ENCODE data around the gene ATP1B3.

Gene ATP1B3

DNA sequence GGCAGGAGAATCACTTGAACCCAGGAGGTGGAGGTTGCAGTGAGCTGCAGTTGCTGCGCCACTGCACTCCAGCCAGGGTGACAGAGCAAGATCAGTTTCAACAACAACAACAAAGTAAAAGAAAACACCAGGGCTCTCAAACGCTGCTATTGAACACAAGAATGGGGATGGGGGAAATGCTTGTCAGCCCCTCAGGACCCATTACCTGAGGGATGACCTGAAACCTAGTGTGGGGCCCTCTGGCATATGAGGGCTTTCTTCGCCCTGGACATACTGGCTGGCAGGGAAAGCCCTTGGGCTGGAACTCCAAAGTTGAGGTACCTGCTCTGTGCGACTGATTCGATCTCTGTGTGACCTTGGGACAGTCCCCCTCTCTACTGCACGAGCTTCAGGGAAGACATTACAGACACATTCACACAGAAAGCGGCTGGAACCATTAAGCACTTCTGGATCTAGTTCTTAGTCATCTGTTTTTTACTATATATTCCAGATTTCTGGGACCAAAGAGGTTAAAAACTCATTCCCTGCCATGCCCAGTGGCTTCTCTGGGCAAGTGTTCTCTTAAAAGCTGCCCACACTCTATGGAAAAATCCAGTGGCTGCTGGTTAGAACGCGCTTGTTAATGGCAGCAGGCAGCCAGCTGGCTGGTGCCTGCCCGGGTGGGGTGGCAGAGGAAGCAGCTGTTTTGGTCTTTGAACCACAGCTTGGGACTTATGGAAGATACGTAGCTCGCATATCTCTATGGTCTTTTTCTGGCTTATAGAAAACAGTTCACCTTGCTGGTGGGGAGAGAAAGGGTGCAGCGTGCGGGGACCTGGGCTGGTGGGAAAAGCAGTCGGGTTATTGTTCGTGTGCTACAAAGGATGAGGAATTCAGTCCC is 57.2 kb downstream of the ATP1B3 start:
- Histone ChIP-seq H3K9me3 (ENCODE audit: insufficient read depth, low read length) (no peaks in the 10 kb centered on the region), H3K4me1 (ENCODE audit: insufficient read depth, insufficient read length) (peaks cover 3% of the 10 kb centered on the region), H3K4me3 (ENCODE audit: insufficient read length, low read depth) (no peak overlapping the region), H3K9ac (ENCODE audit: insufficient read length, low read depth) (no peak overlapping the region), H3K27me3 (ENCODE audit: insufficient read depth, insufficient read length) (no peaks in the 10 kb centered on the region), H3K36me3 (ENCODE audit: insufficient read depth, insufficient read length, low read length) (peaks cover 4% of the 10 kb centered on the region)
- DNase-seq (ENCODE audit: low read depth, low spot score): no peak
- no peak for TF ChIP-seq YY1 (IDR thresholded peaks at IDR 0.05; ENCODE audit: insufficient read depth, insufficient read length)
- no peak for TF ChIP-seq SUZ12 (IDR thresholded peaks at IDR 0.05; ENCODE audit: extremely low read depth, insufficient read depth, insufficient read length)
- TF ChIP-seq ZNF274 (IDR thresholded peaks at IDR 0.05; ENCODE audit: low read depth, low read length): no peak

GRCh38 chr3:141934354-141934753 is 57.9 kb downstream of the ATP1B3 start:
- no peaks in the 10 kb centered on the region for H3K27me3 ChIP-seq (ENCODE audit: insufficient read depth, insufficient read length)
- H3K36me3 ChIP-seq (ENCODE audit: insufficient read depth, insufficient read length, low read length): no peaks in the 10 kb centered on the region
- peaks cover 3% of the 10 kb centered on the region for H3K4me1 ChIP-seq (ENCODE audit: insufficient read depth, insufficient read length)
- H3K9me3 ChIP-seq (ENCODE audit: insufficient read depth, low read length): no peaks in the 10 kb centered on the region
- no peak for DNase-seq (ENCODE audit: low read depth, low spot score)
- H3K4me3 ChIP-seq (ENCODE audit: insufficient read length, low read depth): no peak overlapping the region
- no peak overlapping the region for H3K9ac ChIP-seq (ENCODE audit: insufficient read length, low read depth)
- TF ChIP-seq ZNF274 (IDR thresholded peaks at IDR 0.05; ENCODE audit: low read depth, low read length) (no peak), YY1 (IDR thresholded peaks at IDR 0.05; ENCODE audit: insufficient read depth, insufficient read length) (no peak), SUZ12 (IDR thresholded peaks at IDR 0.05; ENCODE audit: extremely low read depth, insufficient read depth, insufficient read length) (no peak)

- Histone ChIP-seq H3K4me3 (ENCODE audit: insufficient read length, low read depth) (no peak overlapping the region), H3K36me3 (ENCODE audit: insufficient read depth, insufficient read length, low read length) (no peaks in the 10 kb centered on the region), H3K9ac (ENCODE audit: insufficient read length, low read depth) (no peak overlapping the region), H3K27me3 (ENCODE audit: insufficient read depth, insufficient read length) (no peaks in the 10 kb centered on the region), H3K4me1 (ENCODE audit: insufficient read depth, insufficient read length) (peaks cover 3% of the 10 kb centered on the region), H3K9me3 (ENCODE audit: insufficient read depth, low read length) (no peaks in the 10 kb centered on the region)
- TF ChIP-seq YY1 (IDR thresholded peaks at IDR 0.05; ENCODE audit: insufficient read depth, insufficient read length) (no peak), SUZ12 (IDR thresholded peaks at IDR 0.05; ENCODE audit: extremely low read depth, insufficient read depth, insufficient read length) (no peak), ZNF274 (IDR thresholded peaks at IDR 0.05; ENCODE audit: low read depth, low read length) (no peak)
- no peak for DNase-seq (ENCODE audit: low read depth, low spot score)
Measured at GRCh38 chr3:141938011-141938500, 61.6 kb downstream of the ATP1B3 start.

DNA sequence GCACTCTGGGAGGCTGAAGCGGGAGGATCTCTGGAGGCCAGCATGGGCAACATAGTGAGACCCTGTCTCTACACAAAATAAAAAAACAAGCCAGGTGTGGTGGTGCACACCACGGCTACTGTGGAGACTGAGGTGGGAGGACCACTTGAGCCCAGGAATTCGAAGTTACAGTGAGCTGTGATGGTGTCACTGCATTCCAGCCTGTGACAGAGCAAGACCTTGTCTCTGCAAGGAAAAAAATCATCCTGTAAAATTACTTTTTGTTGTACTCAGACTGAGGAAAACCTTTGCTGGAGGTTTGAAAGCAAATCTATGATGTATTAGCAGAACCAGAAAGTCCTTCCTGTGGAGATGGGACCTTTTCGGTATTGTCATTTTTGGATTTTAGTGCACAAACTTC is 63.3 kb downstream of the ATP1B3 start:
- H3K4me3 ChIP-seq (ENCODE audit: insufficient read length, low read depth): no peak overlapping the region
- no peak for DNase-seq (ENCODE audit: low read depth, low spot score)
- H3K36me3 ChIP-seq (ENCODE audit: insufficient read depth, insufficient read length, low read length): no peaks in the 10 kb centered on the region
- H3K9ac ChIP-seq (ENCODE audit: insufficient read length, low read depth): no peak overlapping the region
- peaks cover 3% of the 10 kb centered on the region for H3K4me1 ChIP-seq (ENCODE audit: insufficient read depth, insufficient read length)
- no peaks in the 10 kb centered on the region for H3K27me3 ChIP-seq (ENCODE audit: insufficient read depth, insufficient read length)
- H3K9me3 ChIP-seq (ENCODE audit: insufficient read depth, low read length): no peaks in the 10 kb centered on the region
- TF ChIP-seq SUZ12 (IDR thresholded peaks at IDR 0.05; ENCODE audit: extremely low read depth, insufficient read depth, insufficient read length): no peak
- TF ChIP-seq ZNF274 (IDR thresholded peaks at IDR 0.05; ENCODE audit: low read depth, low read length): no peak
- no peak for TF ChIP-seq YY1 (IDR thresholded peaks at IDR 0.05; ENCODE audit: insufficient read depth, insufficient read length)

- H3K9ac ChIP-seq (ENCODE audit: insufficient read length, low read depth): no peak overlapping the region
- H3K9me3 ChIP-seq (ENCODE audit: insufficient read depth, low read length): no peaks in the 10 kb centered on the region
- peaks cover 3% of the 10 kb centered on the region for H3K4me1 ChIP-seq (ENCODE audit: insufficient read depth, insufficient read length)
- TF ChIP-seq SUZ12 (IDR thresholded peaks at IDR 0.05; ENCODE audit: extremely low read depth, insufficient read depth, insufficient read length) (no peak), ZNF274 (IDR thresholded peaks at IDR 0.05; ENCODE audit: low read depth, low read length) (no peak), YY1 (IDR thresholded peaks at IDR 0.05; ENCODE audit: insufficient read depth, insufficient read length) (no peak)
- no peaks in the 10 kb centered on the region for H3K36me3 ChIP-seq (ENCODE audit: insufficient read depth, insufficient read length, low read length)
- H3K27me3 ChIP-seq (ENCODE audit: insufficient read depth, insufficient read length): no peaks in the 10 kb centered on the region
- H3K4me3 ChIP-seq (ENCODE audit: insufficient read length, low read depth): no peak overlapping the region
- no peak for DNase-seq (ENCODE audit: low read depth, low spot score)
Measured at GRCh38 chr3:141940194-141940776, 63.8 kb downstream of the ATP1B3 start.

GRCh38 chr3:141941093-141941492 is 64.7 kb downstream of the ATP1B3 start:
- Histone ChIP-seq H3K36me3 (ENCODE audit: insufficient read depth, insufficient read length, low read length) (no peaks in the 10 kb centered on the region), H3K27me3 (ENCODE audit: insufficient read depth, insufficient read length) (no peaks in the 10 kb centered on the region), H3K9ac (ENCODE audit: insufficient read length, low read depth) (no peak overlapping the region), H3K4me1 (ENCODE audit: insufficient read depth, insufficient read length) (peaks cover 5% of the 10 kb centered on the region), H3K9me3 (ENCODE audit: insufficient read depth, low read length) (no peaks in the 10 kb centered on the region), H3K4me3 (ENCODE audit: insufficient read length, low read depth) (no peak overlapping the region)
- TF ChIP-seq SUZ12 (IDR thresholded peaks at IDR 0.05; ENCODE audit: extremely low read depth, insufficient read depth, insufficient read length): no peak
- TF ChIP-seq ZNF274 (IDR thresholded peaks at IDR 0.05; ENCODE audit: low read depth, low read length): no peak
- no peak for TF ChIP-seq YY1 (IDR thresholded peaks at IDR 0.05; ENCODE audit: insufficient read depth, insufficient read length)
- DNase-seq (ENCODE audit: low read depth, low spot score): no peak

DNA sequence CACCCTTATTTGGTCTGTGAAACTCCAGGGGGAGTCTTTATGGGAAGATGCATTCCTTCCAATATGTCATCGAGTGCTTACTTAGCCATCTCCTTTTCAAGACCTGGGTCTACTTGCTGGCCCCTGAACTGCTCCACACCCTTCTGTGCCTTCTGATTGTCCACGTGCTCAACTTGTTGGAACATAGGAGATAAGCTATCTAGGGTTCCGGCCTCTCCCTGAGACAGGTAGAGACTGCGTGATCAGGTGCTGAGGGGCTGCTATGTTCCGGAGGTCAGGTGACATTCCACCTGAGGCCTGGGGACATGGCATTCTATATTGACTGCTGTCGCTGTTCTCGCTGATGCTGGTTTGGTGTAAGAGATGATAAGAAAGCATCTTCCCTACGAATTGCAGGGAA is 65.6 kb downstream of the ATP1B3 start:
- H3K9ac ChIP-seq (ENCODE audit: insufficient read length, low read depth): no peak overlapping the region
- no peak overlapping the region for H3K4me3 ChIP-seq (ENCODE audit: insufficient read length, low read depth)
- peaks cover 5% of the 10 kb centered on the region for H3K4me1 ChIP-seq (ENCODE audit: insufficient read depth, insufficient read length)
- H3K9me3 ChIP-seq (ENCODE audit: insufficient read depth, low read length): no peaks in the 10 kb centered on the region
- DNase-seq (ENCODE audit: low read depth, low spot score): no peak
- no peaks in the 10 kb centered on the region for H3K36me3 ChIP-seq (ENCODE audit: insufficient read depth, insufficient read length, low read length)
- no peaks in the 10 kb centered on the region for H3K27me3 ChIP-seq (ENCODE audit: insufficient read depth, insufficient read length)
- TF ChIP-seq ZNF274 (IDR thresholded peaks at IDR 0.05; ENCODE audit: low read depth, low read length) (no peak), SUZ12 (IDR thresholded peaks at IDR 0.05; ENCODE audit: extremely low read depth, insufficient read depth, insufficient read length) (no peak), YY1 (IDR thresholded peaks at IDR 0.05; ENCODE audit: insufficient read depth, insufficient read length) (no peak)
